Left colon (tissue), 2 donors: ENCODE results near the gene LUZP4. TPM values are rescaled to one million over a fixed set of nuclear protein-coding genes. Genes with fewer than 3 reads are reported as not detected.
"Not testable (repeated sequence)": the region's sequence is repeated elsewhere in the genome, so short reads cannot be mapped to it uniquely, and the experiment has no call there.

ENCODE experiments used
- ATAC-seq: fragments of 200-7000 bp; cut with Tn5 transposase; one replicate; pipeline ENCODE4 v1.9.1; 2020; ENCODE audit warnings: mild to moderate bottlenecking, moderate library complexity
- DNase-seq, 2 donors: peaks; one replicate each; pipeline ENCODE4 v3.0.0-alpha.2; 2020
- intact Hi-C, 2 donors: fragments of 100-400 bp; cut with DNase I in 1 of 2; cut with micrococcal nuclease in 1 of 2; formaldehyde crosslinking; loops; one replicate each; pipeline versions ENCODE4 v1.11.2 to v1.14.0; 2022; cut with DNase I, micrococcal nuclease
- long read RNA-seq: library from polyadenylated mRNA; unstranded; transcript quantifications from one replicate; pipeline ENCODE4 v2.0.0, GENCODE V29; 2021
- total RNA-seq, 2 donors: library from RNA; stranded (reverse); fragmentation: NEBNext Ultra II Directional; extraction: Animal tissue kit (Norgen Biotek cat#: 25700); gene quantifications; one replicate each; pipeline ENCODE4 v1.2.1, GENCODE V29; 2021
- donor health status: DM: no; HTN: no; CAD: no.
- donor health status: DM: yes; HTN: yes; CAD: no.

The LUZP4 gene
- not detected for total RNA-seq
- long read RNA-seq = 0 reads

GRCh38 chrX:115289465-115289864 is at the start of gene LUZP4:
Gene LUZP4 (plus strand): TSS chrX:115289715. CDS start chrX:115289760, 45 bp downstream.
- ATAC-seq (no peak), DNase-seq (no peak)
- intact Hi-C loops = no loop called here

DNA sequence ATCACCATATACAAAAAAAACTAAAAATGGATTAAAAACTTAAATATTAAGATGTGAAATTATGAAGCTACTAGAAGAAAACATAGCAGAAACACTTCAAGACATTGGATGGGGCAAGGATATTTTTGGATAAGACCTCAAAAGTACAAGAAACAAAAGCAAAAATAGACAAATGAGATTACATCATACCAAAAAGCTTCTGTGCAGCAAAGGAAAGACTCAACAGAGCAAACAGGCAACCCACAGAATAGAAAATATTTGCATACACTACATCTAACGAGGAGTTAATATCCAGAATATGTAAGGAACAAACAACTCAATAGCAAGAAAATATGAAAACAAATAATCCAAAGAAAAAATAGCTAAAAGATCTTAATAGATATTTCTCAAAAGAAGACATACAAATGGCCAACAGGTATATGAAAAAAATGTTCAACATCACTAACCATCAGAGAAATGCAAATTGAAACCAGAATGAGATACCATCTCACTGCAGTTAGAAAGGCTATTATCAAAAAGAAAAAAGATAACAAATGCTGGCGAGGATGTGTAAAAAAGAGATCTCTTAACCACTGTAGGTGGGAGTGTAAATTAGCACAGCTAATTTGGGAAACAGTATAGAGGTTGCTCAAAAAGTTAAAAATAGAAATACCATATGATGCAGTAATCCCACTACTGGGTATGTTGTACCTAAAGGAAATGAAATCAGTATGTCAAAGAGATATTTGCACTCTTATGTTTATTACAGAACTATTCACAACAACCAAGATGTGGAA is 37.9 kb upstream of the LUZP4 start:
- intact Hi-C loops = no loop called here
- no peak for ATAC-seq
- no peak for DNase-seq

DNA sequence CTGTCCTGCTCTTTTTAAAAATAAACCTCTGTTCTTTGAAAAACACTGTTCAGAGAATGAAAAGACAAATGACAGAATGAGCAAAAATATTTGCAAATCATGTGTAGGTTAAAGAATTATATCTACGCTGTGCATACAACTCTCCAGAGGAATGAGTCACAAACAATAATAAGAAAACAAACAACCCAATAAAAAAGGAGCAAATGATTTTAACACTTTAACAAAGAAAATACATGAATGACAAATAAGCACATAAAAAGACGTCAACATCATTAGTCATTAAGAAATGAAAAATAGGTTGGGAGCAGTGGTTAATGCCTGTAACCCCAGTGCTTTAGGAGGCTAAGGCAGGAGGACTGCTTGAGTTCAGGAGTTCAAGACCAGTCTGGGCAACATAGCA is 34.5 kb upstream of the LUZP4 start:
- intact Hi-C loops = no loop called here
- ATAC-seq (no peak), DNase-seq (no peak)

DNA sequence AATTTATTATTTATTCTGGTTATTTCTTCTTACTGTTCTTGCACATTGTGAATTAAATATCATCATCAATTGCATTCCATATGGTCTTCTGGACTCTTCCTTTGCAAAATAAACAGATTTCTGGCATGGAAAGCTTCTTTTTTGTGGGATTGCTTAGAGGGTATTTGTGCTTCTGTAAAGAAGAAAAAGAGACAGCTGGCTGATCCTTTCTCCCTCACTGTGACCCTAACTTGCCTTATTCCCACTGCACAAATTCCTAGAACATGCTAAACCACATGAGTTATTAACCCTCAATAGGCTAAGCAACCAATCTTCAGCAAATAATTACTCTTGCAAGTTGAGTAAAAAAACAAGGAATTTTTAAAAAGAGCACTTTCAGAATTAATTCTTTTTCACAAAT is 31.8 kb upstream of the LUZP4 start:
- intact Hi-C loops = no loop called here
- no peak for DNase-seq

GRCh38 chrX:115259238-115259875 is 30.2 kb upstream of the LUZP4 start:
- ATAC-seq = no peak

More for the DNA sequence above, 31.8 kb upstream of the LUZP4 start:
- ATAC-seq = no peak

GRCh38 chrX:115260330-115260729 is 29.2 kb upstream of the LUZP4 start:
- ATAC-seq (no peak), DNase-seq (no peak)
- intact Hi-C loops = no loop called here

More at GRCh38 chrX:115259238-115259875, 30.2 kb upstream of the LUZP4 start:
- DNase-seq = no peak
- intact Hi-C loops = no loop called here

DNA sequence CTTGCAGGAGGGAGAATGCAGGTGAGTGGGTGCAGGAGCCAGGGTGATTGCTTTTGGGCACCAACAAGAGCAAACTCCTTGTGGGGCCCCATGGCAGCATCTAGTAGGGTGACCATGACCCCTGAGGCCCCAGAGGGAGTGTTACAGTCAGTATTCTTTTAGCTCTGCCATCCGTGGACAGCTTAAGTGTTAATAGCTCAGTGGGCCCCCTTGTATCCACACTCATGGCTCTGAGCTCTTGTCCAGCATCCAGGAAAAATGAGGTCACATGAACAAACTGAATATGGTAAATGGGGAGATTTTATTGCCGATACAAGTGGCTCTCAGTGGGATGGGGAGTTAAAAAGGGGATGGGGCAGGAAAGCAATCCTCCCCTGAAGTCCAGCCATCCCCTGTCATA is 28.4 kb upstream of the LUZP4 start:
- no peak for ATAC-seq
- intact Hi-C loops = no loop called here
- no peak for DNase-seq

- no peak for DNase-seq
- intact Hi-C loops = no loop called here
- ATAC-seq = no peak
Measured at GRCh38 chrX:115264009-115264408, 25.5 kb upstream of the LUZP4 start.

DNA sequence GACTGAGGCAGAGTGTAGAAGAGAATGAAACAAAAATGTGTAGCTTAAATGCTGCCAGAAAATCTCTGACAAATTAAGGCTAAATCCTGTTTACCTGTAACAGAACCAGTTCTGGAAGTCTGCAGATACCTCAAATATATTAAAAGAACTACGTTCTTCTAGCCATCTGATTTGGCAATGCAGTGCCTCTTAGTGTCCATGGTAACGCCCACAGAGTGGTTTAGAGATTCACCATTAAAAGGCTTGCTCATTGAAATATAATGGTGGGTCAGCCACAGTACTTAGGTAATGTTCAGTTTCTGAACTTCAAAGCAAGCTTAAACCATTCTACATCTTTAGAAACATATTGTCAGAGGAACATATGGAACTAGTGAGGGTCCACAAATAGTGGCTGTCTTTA is 23.2 kb upstream of the LUZP4 start:
- intact Hi-C loops = no loop called here
- no peak for DNase-seq
- no peak for ATAC-seq

- DNase-seq (no peak), ATAC-seq (no peak)
- intact Hi-C loops = no loop called here
Measured at GRCh38 chrX:115268421-115268820, 21.1 kb upstream of the LUZP4 start.

DNA sequence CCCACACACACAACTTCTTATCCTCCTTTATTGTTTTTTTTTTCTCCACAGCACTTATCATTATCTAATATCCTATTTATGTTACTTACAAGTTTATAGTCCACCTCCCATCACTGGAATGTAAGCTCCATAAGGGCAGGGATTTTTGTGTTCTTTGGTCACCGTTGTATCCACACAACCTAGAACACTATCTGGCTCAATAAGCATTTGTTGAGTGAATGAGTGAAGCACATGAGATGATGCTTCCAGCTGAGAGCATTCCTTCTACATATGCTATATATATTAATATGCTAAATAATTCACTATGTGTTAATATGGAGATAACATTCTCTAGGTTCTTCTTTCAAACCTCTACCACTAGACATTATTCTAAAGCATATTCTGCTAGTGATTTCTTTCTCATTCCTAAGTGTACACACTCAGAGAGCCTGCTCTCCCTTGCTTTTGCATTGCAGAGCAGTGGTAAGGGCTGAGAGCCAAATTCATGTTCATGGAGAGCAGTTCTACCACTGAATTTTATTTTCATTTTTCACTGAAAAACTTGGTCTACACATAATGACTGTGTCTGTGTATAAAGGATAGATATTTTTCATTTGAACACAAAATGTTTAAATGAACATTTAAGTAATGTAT is 20.3 kb upstream of the LUZP4 start:
- intact Hi-C loops = no loop called here
- DNase-seq (no peak), ATAC-seq (no peak)

- ATAC-seq (no peak), DNase-seq (no peak)
- intact Hi-C loops = no loop called here
Measured at GRCh38 chrX:115284877-115285276, 4.6 kb upstream of the LUZP4 start.

DNA sequence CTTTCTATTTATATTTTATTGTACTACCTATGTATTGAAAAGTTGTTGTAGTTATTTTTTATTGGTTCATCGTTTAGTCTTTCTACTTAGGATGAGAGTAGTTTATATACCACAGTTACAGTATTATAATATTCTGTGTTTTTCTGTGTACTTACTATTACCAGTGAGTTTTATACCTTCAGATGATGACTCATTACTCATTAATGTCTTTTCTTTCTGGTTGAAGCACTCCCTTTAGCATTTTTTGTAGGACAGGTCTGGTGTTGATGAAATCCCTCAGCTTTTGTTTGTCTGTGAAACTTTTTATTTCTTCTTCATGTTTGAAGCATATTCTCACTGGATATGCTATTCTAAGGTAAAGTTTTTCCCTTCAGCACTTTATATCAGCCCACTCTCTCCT is 7.7 kb downstream of the LUZP4 start:
- ATAC-seq (no peak), DNase-seq (no peak)
- intact Hi-C loops = no loop called here

DNA sequence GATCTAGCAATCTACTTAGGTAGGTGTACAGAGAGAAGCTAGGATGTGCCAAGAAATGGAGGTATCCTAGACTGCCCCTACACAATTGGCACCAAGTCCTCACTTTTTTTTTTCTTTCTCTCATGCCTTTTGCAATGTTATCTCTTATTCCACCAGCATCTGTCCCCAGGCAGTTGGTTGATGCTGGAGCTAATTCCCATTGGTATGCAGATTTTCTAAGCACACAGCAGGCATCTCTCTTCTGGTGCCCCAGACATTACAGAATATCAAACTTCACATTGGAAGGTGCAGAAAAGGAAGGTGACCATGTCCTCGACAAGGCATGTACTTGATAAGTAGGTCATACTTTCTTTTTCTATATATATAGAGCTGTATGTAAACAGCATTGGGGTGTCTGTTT is 21.6 kb downstream of the LUZP4 start:
- intact Hi-C loops = no loop called here

DNA sequence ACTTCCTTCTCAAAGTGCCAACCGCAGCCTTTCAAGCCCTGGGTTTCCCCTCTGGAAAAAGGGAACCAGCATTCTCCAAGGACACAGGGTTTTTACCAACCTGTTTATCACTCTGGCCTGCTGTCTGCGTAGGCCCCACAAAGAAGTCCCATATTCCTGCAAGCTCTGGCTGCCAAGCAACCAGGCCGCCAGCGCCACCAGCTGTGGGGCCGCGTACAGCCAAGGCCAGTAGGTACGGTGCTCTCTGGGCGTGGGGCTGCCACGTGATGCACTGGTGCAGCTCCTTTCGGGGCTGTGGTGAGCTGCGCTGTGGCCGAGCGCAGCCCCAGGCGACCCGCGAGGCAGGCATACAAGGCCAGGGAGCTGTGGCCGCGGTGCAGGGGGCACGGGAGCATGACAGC is 22.1 kb downstream of the LUZP4 start:
- peak in 1 of 2 donors; percentile 8 for DNase-seq
- ATAC-seq = no peak
- intact Hi-C loops = no loop called here

More for the DNA sequence above, 21.6 kb downstream of the LUZP4 start:
- ATAC-seq (no peak), DNase-seq (no peak)

DNA sequence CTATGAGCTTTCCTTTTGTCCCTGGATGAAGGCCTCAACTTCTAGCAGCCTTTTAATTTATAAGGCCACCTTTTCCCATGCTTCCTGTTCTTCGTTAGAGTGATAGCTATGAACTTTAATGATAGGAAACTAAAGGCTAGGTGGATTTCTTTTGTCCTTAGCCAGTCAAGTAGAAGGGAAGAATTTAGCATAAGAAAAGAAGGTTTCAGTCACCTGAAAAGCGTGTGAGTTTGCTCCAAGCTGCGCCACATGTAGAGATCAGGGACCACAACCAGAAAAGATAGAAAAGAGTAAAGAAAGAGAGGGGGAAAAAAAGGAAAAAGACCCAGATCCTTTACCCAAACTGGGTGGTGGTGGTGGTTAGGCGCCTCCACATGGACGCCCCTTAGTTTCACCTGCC is 28.6 kb downstream of the LUZP4 start:
- DNase-seq (no peak), ATAC-seq (no peak)
- intact Hi-C loops = no loop called here

- ATAC-seq = no peak
- intact Hi-C loops = no loop called here
- DNase-seq = no peak
Measured at GRCh38 chrX:115322375-115322774, 32.9 kb downstream of the LUZP4 start.

- intact Hi-C loops = no loop called here
- ATAC-seq (no peak), DNase-seq (peak in 1 of 2 donors; percentile 21)
Measured at GRCh38 chrX:115324194-115324593, 34.7 kb downstream of the LUZP4 start.

DNA sequence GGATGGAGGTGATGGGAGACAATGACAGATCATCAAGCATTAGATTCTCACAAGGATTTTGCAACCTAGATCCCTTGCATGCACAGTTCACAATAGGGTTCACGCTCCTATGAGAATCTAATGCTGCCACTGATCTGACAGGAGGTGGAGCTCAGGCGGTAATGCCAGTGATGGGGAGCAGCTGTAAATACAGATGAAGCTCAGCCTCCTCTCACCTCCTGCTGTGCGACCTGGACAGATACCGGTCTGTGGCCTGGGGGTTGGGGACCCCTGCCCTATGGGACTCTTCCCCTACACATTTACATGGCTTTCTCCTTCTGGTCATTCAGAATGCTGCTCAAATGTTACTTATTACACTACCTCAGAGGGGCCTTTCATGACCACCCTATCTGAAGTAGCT is 39.8 kb downstream of the LUZP4 start:
- DNase-seq, ATAC-seq, intact Hi-C loops: not testable (repeated sequence)
